K562 (cell line): ENCODE results near the gene DPH7. TPM values are rescaled to one million over a fixed set of nuclear protein-coding genes. Genes with fewer than 3 reads are reported as not detected.

Source experiments
- BRF1 ChIP-seq: IDR thresholded peaks from 3 replicates; pipeline ENCODE4 v1.6.1; 2011; ENCODE audit warnings: borderline replicate concordance, mild to moderate bottlenecking; ENCODE audit not compliant: insufficient read length; ENCODE audit errors: extremely low read depth
- CXXC5 ChIP-seq: fragments of 250-450 bp; sonication (Bioruptor Pico); IDR thresholded peaks from 2 replicates; pipeline ENCODE4 v1.8.0; 2022; ENCODE audit warnings: inconsistent platforms, mild to moderate bottlenecking, moderate library complexity
- EWSR1 ChIP-seq: fragments of 450-650 bp; IDR thresholded peaks from 2 replicates; pipeline ENCODE4 v1.6.1; 2018; ENCODE audit warnings: borderline replicate concordance, mild to moderate bottlenecking, low read depth, moderate library complexity; ENCODE audit not compliant: partially characterized antibody
- HNRNPL ChIP-seq: fragments of 200-400 bp; formaldehyde crosslinking; IDR thresholded peaks from 2 replicates; pipeline ENCODE4 v1.6.1; 2017; ENCODE audit warnings: low read depth, mild to moderate bottlenecking, low read length
- MAFF ChIP-seq: IDR thresholded peaks from 2 replicates; pipeline ENCODE4 v1.6.1; 2012; ENCODE audit warnings: low read length, improper control_type of control experiment
- MTA3 ChIP-seq: fragments of 450-650 bp; formaldehyde crosslinking; IDR thresholded peaks from 2 replicates; pipeline ENCODE4 v1.6.1; 2017; ENCODE audit warnings: mild to moderate bottlenecking, borderline replicate concordance
- NR2C2 ChIP-seq, 2 experiments: fragments of 200-800 bp in 1 of 2; sonication (Bioruptor generic) in 1 of 2; sonication (generic) in 1 of 2; formaldehyde crosslinking in 1 of 2; IDR thresholded peaks; 2 replicates each; pipeline versions ENCODE4 v1.6.1 to v1.8.0; 2016 to 2022; ENCODE audit warnings: mild to moderate bottlenecking in 1 of 2, missing compliant biosample characterization in 1 of 2, missing genetic modification characterization in 1 of 2, missing genetic modification reagents in 1 of 2
- POLR2G ChIP-seq: fragments of 200-400 bp; formaldehyde crosslinking; IDR thresholded peaks from 2 replicates; pipeline ENCODE4 v1.6.1; 2017; ENCODE audit warnings: low read depth, mild to moderate bottlenecking, antibody characterized with exemption, low read length, moderate library complexity
- RBM17 ChIP-seq: fragments of 200-400 bp; formaldehyde crosslinking; IDR thresholded peaks from 2 replicates; pipeline ENCODE4 v1.6.1; 2017; ENCODE audit warnings: low read depth, mild to moderate bottlenecking, low read length, borderline replicate concordance
- ZEB2 ChIP-seq: fragments of 450-650 bp; IDR thresholded peaks from 2 replicates; pipeline ENCODE4 v1.6.1; 2016
- ZNF23 ChIP-seq: fragments of 250-450 bp; sonication (Bioruptor Pico); IDR thresholded peaks from 2 replicates; pipeline ENCODE4 v1.4.0; 2020; ENCODE audit warnings: mild to moderate bottlenecking
- ZNF431 ChIP-seq: sonication (generic); formaldehyde crosslinking; IDR thresholded peaks from 2 replicates; pipeline ENCODE4 v1.8.0; 2022; ENCODE audit warnings: mild to moderate bottlenecking, missing genetic modification reagents
- ZNF639 ChIP-seq, 2 experiments: fragments of 200-800 bp in 1 of 2; sonication (Bioruptor generic) in 1 of 2; sonication (generic) in 1 of 2; formaldehyde crosslinking in 1 of 2; IDR thresholded peaks in 1 of 2; conservative IDR thresholded peaks in 1 of 2; 2 replicates each; pipeline versions ENCODE4 v1.5.0 to v1.6.1; 2016 to 2020; ENCODE audit warnings: missing compliant biosample characterization in 1 of 2, missing genetic modification characterization in 1 of 2, missing genetic modification reagents in 1 of 2
- polyA plus RNA-seq, 8 experiments: library from polyadenylated mRNA; depleted of rRNA in 4 of 8; stranded (reverse) in 5 of 8; unstranded in 3 of 8; fragments of >200 nt; fragmentation: Nextera tagmentation in 2 of 8; fragmentation: Illumina TruSeq in 1 of 8; extraction: Ambion mirVana in 2 of 8; extraction: Trizol in 1 of 8; gene quantifications; 2 replicates each; pipeline versions ENCODE4 v1.2.1 to v1.2.3, GENCODE V29; 2011 to 2014; ENCODE audit warnings: inconsistent platforms in 1 of 8, missing spikeins in 1 of 8
- total RNA-seq, 7 experiments: library from RNA; depleted of rRNA in 6 of 7; stranded (reverse); fragments of >200 nt in 6 of 7; fragmentation: Illumina TruSeq in 2 of 7; extraction: Trizol in 2 of 7; gene quantifications; 2 replicates each; pipeline versions ENCODE4 v1.2.1 to v1.2.3, GENCODE V29; 2011 to 2021; ENCODE audit warnings: low replicate concordance in 1 of 7
- TF ChIP-seq, protein P1 (sequence below), 2 experiments: fragments of 450-650 bp; conservative IDR thresholded peaks; 2 replicates each; pipeline ENCODE4 v1.6.1; 2017; ENCODE audit warnings: mild to moderate bottlenecking in 2 of 2, moderate library complexity in 2 of 2
- TF ChIP-seq, protein P2 (sequence below): fragments of 150-350 bp; IDR thresholded peaks from 2 replicates; pipeline ENCODE4 v1.6.1; 2014; ENCODE audit warnings: low read depth, mild to moderate bottlenecking, low read length, borderline replicate concordance
- TF ChIP-seq, protein P3 (sequence below): fragments of 450-650 bp; formaldehyde crosslinking; IDR thresholded peaks from 2 replicates; pipeline ENCODE4 v1.4.0; 2020; ENCODE audit warnings: mild to moderate bottlenecking
- TF ChIP-seq, protein P4 (sequence below): sonication (generic); formaldehyde crosslinking; IDR thresholded peaks from 2 replicates; pipeline ENCODE4 v1.8.0; 2023; ENCODE audit warnings: mild to moderate bottlenecking, missing genetic modification reagents

DPH7 gene
- total and polyA plus RNA-seq, 9 of the 15 experiments (the other 6 are each of a cell fraction or from before 2014, with no cell fraction given): 13.9 to 68.6 (median 41.3) TPM

DNA sequence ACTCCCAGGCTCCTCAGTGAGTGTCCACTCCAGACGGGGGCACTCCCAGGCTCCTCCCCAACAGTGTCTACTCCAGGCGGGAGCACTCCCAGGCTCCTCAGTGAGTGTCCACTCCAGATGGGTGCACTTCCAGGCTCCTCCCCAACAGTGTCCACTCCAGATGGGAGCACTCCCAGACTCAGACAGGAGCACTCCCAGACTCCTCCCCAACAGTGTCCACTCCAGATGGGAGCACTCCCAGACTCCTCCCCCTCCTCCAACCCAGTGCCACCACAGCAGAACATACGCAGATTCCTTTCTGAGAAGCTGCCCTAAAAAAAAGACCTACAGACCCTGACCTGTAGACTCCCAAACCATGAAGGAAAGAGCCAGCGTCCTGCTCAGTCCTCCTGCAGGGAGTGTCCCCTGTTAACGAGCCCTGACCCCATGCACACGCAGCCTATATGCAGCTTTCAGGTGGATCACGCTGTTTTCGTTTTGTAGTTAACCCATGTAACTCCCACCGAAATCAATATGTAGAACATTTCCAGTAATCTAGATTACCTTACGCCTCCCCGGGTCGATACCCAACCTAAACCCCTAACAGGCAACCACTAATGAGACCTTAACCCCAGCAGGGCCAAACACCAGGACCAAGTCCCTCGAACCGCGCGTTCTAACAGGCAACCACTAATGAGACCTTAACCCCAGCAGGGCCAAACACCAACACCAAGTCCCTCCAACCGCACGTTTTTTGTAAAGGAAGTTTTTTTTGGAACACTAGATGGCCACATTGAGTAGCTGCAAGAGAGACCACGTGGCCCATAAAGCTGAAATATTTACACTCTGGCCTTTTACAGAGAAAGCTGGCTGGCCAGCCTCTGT is 44.2 kb downstream of the DPH7 start (continued):
- TF ChIP-seq, protein P1, sequence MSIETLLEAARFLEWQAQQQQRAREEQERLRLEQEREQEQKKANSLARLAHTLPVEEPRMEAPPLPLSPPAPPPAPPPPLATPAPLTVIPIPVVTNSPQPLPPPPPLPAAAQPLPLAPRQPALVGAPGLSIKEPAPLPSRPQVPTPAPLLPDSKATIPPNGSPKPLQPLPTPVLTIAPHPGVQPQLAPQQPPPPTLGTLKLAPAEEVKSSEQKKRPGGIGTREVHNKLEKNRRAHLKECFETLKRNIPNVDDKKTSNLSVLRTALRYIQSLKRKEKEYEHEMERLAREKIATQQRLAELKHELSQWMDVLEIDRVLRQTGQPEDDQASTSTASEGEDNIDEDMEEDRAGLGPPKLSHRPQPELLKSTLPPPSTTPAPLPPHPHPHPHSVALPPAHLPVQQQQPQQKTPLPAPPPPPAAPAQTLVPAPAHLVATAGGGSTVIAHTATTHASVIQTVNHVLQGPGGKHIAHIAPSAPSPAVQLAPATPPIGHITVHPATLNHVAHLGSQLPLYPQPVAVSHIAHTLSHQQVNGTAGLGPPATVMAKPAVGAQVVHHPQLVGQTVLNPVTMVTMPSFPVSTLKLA (conservative IDR thresholded peaks at IDR 0.05): peak; percentile 97
- TF ChIP-seq ZNF23 (CRISPR knock-in tag) (no peak), EWSR1 (no peak), HNRNPL (no peak), ZNF639 (CRISPR knock-in tag; conservative IDR thresholded peaks at IDR 0.05 in 1 of 2, IDR thresholded peaks at IDR 0.05 in 1 of 2) (no peak), MAFF (no peak), BRF1 (no peak), ZEB2 (no peak), POLR2G (no peak), CXXC5 (no peak), RBM17 (no peak), ZNF431 (CRISPR knock-in tag) (no peak), MTA3 (0 out of 2 replicates have a peak, but pooled peaks have one; percentile 22), NR2C2 (CRISPR knock-in tag; IDR thresholded peaks at IDR 0.05) (no peak), NR2C2 (tag; IDR thresholded peaks at IDR 0.05) (no peak)
- TF ChIP-seq, protein P2, sequence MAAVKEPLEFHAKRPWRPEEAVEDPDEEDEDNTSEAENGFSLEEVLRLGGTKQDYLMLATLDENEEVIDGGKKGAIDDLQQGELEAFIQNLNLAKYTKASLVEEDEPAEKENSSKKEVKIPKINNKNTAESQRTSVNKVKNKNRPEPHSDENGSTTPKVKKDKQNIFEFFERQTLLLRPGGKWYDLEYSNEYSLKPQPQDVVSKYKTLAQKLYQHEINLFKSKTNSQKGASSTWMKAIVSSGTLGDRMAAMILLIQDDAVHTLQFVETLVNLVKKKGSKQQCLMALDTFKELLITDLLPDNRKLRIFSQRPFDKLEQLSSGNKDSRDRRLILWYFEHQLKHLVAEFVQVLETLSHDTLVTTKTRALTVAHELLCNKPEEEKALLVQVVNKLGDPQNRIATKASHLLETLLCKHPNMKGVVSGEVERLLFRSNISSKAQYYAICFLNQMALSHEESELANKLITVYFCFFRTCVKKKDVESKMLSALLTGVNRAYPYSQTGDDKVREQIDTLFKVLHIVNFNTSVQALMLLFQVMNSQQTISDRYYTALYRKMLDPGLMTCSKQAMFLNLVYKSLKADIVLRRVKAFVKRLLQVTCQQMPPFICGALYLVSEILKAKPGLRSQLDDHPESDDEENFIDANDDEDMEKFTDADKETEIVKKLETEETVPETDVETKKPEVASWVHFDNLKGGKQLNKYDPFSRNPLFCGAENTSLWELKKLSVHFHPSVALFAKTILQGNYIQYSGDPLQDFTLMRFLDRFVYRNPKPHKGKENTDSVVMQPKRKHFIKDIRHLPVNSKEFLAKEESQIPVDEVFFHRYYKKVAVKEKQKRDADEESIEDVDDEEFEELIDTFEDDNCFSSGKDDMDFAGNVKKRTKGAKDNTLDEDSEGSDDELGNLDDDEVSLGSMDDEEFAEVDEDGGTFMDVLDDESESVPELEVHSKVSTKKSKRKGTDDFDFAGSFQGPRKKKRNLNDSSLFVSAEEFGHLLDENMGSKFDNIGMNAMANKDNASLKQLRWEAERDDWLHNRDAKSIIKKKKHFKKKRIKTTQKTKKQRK: no peak
- TF ChIP-seq, protein P3, sequence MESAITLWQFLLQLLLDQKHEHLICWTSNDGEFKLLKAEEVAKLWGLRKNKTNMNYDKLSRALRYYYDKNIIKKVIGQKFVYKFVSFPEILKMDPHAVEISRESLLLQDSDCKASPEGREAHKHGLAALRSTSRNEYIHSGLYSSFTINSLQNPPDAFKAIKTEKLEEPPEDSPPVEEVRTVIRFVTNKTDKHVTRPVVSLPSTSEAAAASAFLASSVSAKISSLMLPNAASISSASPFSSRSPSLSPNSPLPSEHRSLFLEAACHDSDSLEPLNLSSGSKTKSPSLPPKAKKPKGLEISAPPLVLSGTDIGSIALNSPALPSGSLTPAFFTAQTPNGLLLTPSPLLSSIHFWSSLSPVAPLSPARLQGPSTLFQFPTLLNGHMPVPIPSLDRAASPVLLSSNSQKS (CRISPR knock-in tag): no peak
- TF ChIP-seq, protein P4, sequence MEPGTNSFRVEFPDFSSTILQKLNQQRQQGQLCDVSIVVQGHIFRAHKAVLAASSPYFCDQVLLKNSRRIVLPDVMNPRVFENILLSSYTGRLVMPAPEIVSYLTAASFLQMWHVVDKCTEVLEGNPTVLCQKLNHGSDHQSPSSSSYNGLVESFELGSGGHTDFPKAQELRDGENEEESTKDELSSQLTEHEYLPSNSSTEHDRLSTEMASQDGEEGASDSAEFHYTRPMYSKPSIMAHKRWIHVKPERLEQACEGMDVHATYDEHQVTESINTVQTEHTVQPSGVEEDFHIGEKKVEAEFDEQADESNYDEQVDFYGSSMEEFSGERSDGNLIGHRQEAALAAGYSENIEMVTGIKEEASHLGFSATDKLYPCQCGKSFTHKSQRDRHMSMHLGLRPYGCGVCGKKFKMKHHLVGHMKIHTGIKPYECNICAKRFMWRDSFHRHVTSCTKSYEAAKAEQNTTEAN (CRISPR knock-in tag): no peak
